CMK (cell line): Measurements from ENCODE around the gene AKT3.
"Not testable (repeated sequence)": the region's sequence is repeated elsewhere in the genome, so short reads cannot be mapped to it uniquely, and the experiment has no call there.

ENCODE experiments used
- DNase-seq: peaks from one replicate; pipeline ENCODE4 v3.0.0-alpha.2; 2010; ENCODE audit warnings: low read depth

Gene AKT3

DNA sequence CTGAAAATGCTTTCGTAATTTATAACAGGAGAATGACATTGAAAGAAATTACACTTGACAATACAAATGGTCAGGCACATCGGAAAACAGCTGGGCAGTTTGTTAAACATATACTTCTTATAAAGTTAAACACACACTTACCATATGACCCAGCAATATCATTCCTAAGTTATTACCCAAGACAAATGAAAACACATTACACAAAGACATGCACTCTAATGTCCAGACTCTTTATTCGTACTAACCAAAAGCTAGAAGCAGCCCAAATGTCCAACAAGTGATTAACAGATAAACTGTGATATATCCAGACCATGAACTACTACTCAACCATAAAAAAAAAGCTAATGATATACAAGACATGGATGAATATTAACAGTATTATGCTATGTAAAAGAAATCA, 8.5 kb downstream of the AKT3 start:
- no peak for DNase-seq

DNA sequence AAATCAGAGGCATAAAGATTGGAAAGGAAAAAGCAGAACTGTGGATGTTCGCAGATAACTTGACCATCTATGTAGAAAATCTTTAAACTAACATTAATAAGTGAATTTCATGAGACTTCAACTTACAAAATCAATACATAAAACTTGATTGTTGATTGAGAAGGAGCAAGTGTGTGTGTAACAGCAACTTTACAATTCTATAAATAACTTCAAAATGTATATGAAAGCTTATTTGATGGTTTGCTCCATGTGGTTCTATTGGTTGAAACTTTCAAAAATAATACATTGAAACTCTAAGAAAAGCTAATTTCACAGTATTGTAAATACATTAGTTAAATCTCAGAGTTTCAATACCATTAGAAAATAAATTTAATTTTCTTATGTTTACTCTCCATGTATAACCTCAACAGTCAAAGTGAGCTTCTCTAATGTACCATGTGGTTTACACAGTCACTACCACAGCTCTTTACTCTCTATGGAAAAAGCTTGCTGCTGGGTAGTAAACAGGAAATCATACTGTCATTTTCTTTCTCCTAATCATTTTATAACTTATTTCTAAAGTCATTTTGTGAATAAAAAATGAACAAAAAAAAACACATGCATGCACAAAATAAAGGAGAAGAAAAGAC, 12.0 kb downstream of the AKT3 start:
- no peak for DNase-seq

- DNase-seq: no peak
Measured at GRCh38 chr1:243834130-243834529, 15.9 kb downstream of the AKT3 start.

GRCh38 chr1:243831463-243831862, 18.6 kb downstream of the AKT3 start:
- DNase-seq: no peak

DNA sequence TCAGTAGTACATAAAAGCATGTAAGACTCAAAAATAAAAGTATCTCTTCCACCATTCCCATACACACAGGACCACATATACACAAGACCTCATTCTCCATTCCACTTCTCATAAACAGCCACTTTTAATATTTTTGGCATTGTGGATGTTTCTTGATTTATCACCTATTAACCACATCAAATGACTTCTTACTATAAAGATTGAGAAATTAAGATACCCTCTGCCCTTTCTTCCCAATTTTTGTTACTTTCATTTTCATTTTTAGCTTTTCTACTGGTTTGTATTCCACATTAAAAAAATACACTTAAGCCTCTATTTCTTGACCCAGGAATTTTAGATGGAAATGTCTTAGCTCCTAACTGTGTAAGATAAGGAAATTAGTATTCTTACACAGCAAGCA, 22.8 kb downstream of the AKT3 start:
- DNase-seq: no peak

- not testable (repeated sequence) for DNase-seq
Measured at GRCh38 chr1:243824907-243825306, 25.1 kb downstream of the AKT3 start.

DNA sequence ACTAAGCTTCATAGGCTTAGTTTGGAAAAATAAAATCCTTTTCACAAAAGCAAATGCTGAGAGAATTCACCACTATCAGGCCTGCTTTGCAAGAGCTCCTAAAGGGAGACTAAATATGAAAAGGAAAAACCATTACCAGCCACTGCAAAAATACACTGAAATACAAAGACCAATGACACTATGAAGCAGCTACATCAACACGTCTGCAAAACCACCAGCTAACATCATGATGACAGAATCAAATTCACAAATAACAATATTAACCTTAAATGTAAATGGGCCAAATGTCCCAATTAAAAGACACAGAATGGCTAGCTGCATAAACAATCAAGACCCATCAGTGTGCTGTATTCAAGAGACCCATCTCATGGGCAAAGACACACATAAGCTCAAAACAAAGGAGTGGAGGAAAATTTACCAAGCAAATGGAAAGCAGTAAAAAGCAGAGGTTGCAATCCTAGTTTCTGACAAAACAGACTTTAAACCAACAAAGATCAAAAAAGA, 28.8 kb downstream of the AKT3 start:
- DNase-seq: no peak

GRCh38 chr1:243819438-243819839, 30.6 kb downstream of the AKT3 start:
- DNase-seq: no peak

DNA sequence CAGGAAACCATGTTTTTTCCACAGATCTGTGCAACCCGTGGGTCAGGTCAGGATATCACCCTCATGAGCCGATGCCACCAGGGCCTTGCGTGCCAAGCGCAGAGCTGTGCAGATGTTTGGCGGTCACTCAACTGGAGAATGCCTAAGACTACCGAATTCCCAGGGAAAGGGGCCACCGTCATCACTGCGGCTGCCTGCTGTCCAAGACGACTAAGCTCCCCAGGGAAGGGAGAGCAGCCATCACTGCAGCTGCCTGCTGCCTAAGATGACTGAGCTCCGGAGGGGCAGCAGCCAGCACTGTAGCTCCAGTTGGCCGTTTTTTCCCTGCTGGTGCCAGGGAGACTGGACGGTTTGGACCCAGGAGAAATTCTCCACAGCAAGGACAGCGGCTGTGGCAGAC, 31.1 kb downstream of the AKT3 start:
- DNase-seq: no peak

DNA sequence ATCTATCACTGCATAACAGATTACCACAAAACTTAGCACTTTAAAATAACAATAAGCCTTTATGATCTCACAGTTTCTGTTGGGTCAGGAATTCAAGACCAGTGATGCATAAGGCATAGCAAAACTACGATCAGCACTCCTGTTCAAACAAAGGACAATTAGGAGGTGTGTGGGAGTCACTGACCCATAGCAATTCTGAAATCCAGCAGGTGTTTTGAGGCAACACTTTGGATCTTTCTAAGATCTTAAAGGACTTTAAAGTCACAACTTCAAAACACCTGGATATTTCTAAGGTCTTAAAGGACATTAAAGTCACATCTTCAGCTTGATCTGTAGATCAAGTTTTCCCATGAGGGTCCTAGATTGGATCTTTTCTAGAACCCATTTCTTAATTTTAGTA, 35.3 kb downstream of the AKT3 start:
- DNase-seq: no peak

GRCh38 chr1:243807346-243807745, 42.7 kb downstream of the AKT3 start:
- DNase-seq: not testable (repeated sequence)

- DNase-seq: no peak
Measured at GRCh38 chr1:243806310-243806709, 43.7 kb downstream of the AKT3 start.

DNA sequence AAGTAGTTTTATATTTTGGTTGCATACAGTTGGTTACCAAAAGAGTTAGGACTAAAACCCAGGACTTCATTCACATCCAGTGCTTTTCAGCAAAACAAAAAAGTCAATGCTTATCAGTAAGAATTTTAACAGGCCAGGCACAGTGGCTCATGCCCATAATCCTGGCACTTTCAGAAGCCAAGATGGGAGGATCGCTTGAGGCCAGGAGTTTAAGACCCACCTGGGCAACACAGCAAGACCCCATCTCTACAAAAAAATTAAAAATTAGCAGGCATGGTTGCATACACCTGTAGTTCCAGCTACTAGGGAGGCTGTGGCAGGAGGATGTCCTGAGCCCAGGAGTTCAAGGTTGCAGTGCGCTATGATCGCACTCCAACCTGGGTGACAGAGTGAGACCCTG, 47.3 kb downstream of the AKT3 start:
- no peak for DNase-seq

GRCh38 chr1:243801378-243801777, 48.7 kb downstream of the AKT3 start:
- DNase-seq: no peak

- DNase-seq: no peak
Measured at GRCh38 chr1:243799908-243800307, 50.1 kb downstream of the AKT3 start.

DNA sequence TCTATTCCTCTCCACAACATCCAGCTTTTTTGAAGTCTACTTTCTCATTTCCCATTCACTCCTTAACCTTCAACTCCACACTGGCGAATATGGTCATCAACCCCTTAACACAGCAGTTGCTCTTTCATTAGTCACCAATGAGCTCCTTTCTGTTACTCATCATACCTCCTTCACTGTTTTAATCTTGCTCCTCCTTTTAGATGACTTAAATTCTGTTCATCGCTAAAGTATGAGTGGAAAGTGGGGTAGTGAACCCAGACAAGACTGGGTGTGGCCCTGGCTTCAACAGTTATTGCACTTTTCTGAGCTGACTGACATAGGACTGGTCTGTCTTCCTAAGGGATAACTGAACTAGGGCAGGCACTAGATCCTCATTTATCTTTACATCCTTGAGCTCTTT, 51.3 kb downstream of the AKT3 start:
- DNase-seq: no peak

DNA sequence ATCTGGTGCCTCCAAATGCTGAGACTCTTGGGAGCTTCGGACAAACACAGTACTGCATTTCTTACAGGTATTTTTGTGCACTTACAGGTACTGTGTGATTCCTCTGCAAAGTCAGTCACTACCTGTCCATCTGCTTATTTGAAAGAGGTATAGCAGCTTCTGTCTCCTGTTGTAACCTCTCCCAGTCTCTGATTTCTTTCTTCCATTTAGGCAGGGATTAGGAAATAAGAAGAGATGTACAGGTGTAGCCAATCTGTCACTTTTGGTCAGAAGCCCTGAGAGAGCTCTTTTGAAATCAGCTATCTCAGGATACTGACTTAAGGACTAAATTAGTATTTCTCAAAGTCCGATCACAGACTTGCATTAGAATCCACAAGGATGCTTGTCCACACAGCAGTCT, 54.0 kb downstream of the AKT3 start:
- no peak for DNase-seq

DNA sequence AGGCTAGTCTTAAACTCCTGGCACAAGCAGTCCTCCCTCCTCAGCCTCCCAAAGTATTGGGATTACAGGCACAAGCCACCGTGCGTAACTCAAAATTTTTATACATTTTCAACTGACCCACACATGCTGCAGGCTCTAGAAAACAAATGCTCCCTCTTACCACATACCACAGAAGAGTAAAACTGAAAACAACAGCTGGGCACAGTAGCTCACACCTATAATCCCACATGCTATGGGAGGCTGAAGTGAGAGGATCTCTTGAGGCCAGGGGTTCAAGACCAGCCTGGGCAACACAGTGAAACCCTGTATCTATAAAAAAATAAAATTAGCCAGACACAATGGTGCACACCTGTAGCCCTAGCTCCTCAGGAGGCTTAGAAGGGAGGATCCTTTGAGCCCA, 56.7 kb downstream of the AKT3 start:
- no peak for DNase-seq

- no peak for DNase-seq
Measured at GRCh38 chr1:243792891-243793290, 57.2 kb downstream of the AKT3 start.

GRCh38 chr1:243792401-243792800, 57.6 kb downstream of the AKT3 start:
- no peak for DNase-seq

DNA sequence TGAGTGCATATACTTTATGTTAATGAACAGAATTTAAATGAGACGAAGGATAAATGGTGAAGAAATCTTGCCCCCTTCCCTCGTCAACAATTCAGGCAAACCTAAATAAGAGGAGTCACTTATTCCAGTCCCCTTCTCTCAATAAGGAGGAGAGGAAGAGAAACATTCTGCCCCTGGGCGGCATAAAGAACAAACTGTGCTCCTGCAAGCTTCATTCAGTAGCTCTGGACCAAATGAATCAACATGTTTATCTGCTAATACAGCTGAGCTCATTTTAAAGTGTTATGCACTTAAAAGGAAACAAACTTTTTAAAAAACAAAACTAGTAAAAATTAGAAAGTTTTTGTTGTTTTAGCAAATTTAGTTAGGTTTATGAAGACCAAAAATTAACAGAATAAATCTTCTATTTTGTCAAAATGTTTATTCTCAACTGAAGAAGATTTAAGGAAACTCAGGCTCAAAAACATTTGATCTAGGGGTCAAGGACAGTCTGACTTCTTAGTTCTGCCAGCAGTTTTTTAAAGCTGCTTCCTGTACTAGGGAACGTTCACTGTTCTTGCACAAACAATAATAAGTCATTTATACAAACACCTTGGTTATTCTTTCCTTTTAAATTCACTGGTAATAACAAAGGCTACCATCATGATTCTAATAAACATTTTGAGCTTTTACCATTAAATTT, 58.3 kb downstream of the AKT3 start:
- no peak for DNase-seq

- peak; percentile 21 for DNase-seq
Measured at GRCh38 chr1:243790404-243790803, 59.6 kb downstream of the AKT3 start.

DNA sequence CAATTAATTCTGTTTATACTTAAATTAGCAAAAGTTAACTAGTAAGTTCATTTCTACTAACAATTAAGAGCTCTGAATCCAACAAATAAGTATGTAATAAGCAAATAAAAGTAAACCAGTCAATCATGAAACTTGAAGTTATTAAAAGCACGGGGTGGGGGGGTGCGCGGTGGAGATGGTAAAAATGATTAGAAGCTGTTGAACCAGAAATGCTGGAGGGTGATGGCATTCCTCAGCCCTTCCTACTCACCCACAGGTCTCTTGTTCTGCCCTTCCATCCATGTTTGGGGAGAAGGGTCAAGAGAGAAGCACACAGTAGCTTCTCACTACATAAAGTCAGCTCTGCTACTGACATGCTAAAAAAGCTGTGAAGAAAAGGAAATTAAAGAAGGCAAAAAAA, 63.5 kb downstream of the AKT3 start:
- no peak for DNase-seq

DNA sequence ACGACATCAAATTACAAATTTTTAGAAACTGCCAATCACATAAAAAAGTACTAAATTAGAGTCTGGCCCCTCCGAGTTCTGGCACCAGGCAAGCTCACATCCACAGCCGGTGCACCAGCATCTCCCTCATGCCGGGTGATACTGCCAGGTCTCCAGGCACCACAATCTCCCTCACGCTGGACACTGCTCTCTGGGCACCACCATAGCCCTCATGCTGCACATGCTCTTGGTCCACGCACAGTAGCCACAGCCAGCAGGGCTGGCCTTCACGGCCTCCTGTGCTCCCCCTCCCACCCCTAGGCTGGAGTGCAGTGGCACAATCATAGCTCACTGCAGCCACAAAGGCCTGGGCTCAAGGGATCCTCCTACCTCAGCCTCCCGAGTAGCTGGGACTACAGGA, 65.5 kb downstream of the AKT3 start:
- DNase-seq: no peak
